DMS153 (cell line): ENCODE data around the gene GRIK4.

ENCODE experiments used
- DNase-seq: peaks from one replicate; lab custom pipeline; 2025; lab: John Stamatoyannopoulos, UW

The GRIK4 gene

DNA sequence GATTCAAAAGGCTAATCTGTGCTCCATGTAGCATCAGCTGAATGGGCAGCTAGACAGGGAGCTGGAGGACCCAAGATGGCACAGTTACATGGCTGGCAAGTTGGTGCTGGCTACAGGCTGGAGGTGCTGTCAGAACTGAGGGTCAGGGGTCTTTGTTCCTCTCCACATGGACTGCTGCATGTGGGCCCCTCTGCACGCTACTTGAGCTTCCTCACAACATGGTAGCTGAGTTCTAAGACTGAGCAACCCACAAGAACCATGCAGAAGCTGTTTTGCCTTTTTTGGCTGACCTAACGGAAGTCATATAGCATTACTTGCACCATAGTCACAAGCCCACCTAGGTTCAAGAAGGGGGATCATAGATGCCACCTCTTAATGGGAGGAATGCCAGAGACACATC lies 196.1 kb downstream of the GRIK4 start:
- no peak for DNase-seq

DNA sequence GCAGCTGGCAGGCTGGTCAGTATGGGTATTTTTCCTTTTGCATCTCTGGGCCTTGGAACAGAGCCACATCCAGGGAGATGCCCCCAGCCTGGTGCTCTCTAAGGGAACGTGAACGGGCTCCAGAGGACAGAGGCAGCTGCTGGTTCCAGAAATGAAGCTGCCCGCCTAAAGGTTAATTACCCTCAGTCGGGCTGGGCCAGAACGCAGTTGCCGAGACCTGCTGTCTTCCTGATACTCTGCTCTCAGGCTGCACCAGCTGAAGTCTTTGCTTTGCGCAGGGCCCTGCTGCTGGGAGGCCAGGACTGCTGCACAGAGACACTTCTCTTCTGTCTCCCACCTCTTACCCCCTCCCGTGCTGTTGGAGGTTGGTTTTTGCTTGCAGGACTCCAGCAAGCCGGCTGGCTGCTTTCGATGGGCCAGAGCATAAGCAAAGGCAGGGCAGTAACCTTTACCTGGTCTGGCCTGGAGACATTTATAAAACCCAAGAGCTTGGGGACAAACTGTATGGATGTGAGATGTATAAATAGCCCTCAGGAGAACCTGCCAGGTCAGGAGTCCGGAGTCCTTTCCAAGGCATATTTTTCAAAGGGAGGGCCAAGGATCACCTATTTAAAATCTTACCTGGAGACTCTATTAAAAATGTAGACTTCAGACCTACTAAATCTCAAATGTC lies 197.1 kb downstream of the GRIK4 start:
- DNase-seq: no peak

DNA sequence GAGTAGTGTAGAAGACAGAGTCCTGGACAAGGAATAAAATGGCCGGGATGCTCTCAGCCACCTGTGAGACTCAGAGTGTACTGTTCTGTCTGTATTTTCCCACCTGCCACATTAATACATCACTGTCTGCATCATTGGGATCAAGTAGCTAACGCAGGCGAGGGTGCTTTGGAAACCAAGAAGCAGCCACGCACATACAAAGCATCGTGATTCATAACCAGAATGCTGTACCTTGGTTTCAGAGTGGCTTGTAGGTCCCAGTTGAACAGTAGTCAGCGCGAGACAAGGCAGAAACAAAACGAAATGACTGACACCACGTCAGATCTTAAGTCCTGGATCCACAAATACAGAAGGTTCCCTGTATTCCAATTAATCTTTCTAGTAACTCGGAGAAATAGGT lies 198.3 kb downstream of the GRIK4 start:
- DNase-seq: no peak

DNA sequence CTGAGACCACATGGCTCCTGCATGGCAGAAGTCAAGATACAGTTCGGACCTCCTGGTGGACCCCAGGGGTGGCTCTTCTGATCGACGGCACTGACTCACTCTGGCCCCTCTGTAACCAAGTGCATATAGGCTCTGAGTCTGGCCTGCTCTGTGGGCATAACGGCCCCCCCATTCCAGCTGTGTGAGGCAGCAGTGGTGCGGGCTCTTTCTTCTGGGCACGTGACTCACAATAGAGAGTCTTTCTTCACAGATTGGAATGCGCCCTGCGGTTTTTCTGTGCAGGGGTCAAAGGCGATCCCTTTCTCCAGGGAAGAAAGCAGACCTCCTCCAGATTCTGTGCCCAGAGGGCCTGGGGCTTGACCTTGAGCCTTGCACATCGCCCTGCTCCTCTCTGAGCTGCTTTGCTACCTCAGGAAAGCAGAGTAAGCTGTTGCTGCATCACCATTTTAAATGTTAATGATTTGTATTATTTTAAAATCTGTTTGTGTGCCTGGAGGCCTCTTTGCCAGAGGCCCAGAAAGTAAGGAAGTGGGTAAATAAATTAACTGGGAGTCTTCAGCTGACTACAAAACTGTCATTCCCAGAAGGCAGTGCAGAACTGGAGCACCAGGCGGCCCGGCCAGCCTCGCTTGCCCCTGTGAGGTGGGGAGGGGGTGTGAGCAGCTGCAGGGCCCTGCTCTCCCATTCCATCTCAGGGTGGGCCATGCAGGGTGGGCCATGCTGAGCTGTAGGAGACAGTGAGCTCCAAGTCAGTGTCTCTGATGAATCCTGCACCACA lies 199.0 kb downstream of the GRIK4 start:
- DNase-seq: no peak

DNA sequence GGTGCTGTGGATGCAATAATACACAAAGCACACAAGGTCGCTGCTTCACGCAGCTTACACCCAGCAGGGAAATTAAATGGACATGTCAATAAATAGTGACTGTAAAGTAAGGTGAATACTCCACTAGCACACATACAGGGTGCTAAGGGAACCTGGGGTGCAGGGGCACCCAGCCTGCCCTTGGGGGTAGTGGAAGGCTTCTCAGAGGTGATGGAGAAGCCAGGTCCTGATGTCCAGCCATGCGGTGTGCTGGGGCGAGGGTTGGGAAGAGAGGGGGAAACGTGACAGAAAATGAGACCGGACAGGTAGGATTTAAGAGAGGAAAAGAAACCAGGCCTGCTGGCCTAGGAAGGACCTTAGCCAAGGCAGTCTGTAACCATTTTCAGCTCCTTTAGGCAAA lies 200.5 kb downstream of the GRIK4 start:
- no peak for DNase-seq

DNA sequence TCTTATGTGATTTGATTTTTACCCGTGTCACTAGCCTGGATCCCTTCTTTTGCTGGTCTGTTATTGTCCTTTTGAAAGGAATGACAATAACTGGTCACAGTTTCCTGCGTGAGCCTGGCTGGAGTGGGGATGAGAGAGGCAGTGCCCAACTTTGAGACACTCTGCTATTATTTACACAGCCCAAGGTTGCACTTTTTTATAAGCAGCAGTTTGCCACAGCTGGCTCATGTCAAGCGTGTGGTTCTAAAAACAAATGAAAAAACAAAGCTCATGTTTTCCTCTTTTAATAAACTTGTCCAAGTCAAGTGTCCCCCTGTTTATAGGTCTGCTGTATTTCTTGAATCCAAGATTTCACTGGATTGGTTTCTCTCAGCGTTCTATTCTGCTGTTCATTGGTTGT lies 201.3 kb downstream of the GRIK4 start:
- no peak for DNase-seq

DNA sequence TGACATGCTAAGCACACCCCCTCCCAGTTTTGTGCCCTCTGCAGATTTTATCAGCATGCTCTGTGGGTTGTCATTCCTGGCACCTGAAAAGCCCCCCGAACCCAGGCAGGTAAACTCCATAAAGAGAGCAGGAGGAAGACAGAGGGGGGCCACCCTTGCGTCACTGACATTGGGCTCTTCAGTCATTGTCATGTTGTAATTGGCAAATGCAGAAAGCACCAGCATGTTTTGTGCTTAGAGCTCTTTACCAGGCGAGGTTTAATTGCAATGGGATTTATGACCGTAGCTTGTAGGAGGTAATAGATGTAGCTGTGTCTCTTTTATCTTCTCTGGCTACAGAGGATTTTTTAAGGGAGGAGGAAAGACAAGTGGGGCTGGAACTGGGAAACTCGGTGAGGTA lies 201.7 kb downstream of the GRIK4 start:
- no peak for DNase-seq

DNA sequence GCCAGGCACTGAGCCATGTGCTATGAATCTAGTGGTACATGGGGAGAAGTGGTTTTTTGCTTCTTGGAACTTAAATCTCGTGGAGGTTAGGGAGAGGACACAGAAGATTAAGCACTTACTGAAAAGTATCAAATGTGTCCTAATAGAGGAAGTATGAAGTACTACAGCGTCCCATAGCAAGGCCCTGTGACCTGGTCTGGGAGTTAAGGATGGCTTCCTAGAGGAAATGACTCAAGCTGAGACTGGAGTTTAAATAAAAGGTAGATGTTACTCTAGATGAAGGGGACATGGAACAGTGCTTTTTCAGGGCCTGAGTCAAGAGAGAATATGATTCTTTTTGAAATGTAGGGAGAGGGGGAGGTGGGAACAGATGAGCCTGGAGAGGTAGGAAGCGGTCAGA lies 202.9 kb downstream of the GRIK4 start:
- DNase-seq: no peak

DNA sequence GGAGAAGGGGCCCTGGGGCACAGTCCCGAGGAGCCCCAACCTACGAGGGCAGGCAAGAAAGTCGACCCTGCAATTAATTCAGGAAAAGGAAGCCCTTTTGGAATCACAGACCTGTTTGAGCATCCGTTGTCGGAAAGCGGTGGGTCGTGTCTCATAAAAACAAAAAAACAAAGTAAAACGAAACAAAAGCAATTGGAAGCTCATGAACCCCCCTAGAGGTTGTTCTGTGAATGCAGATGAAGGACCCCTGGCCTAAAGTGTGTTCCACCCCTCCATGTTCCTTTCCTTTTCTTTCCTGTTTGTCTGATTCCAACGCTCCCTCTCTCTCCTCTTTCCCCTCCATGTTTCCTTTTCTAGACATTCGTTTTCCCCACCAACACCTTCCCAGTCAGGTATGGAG lies 203.7 kb downstream of the GRIK4 start:
- DNase-seq: no peak

DNA sequence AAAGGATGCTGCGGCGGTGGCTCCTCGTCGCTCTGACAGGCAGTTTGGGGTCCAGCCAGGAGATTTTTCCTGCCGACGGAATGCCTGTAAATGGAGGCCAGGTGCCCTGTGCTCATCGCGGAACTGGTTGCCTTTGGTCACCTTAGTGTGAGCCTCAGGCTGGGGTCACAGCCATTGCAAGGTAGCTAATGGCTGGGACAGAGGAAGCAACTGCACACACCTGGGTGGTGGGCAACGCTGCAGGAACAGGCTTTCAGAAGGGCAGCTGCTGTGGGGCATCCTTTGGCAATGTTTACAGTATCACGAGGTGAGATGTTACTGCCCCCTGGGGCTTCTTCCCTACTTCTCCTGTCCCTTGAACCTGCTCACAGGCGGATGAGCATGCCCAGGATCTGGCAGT lies 205.5 kb downstream of the GRIK4 start:
- DNase-seq: no peak

DNA sequence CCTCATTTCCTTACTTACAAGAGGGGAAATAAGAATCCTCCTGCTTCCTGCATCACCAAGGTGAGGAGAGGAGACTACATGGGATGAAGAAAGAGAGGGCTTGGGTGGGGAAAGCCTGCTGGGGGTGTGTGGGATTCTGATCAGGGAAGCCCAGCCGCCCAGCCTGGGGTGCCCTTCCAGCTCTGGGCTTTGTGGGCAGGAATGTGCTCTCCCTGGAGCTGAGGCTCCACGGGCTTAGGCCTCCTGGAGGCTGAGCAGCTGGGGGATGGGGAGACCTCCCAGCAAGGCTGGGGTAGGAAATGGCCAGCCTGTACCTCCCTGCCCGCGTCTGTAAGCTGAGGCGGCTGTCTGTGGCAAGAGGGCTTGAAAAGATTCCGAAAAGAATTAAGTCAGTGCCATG lies 206.1 kb downstream of the GRIK4 start:
- DNase-seq: no peak

DNA sequence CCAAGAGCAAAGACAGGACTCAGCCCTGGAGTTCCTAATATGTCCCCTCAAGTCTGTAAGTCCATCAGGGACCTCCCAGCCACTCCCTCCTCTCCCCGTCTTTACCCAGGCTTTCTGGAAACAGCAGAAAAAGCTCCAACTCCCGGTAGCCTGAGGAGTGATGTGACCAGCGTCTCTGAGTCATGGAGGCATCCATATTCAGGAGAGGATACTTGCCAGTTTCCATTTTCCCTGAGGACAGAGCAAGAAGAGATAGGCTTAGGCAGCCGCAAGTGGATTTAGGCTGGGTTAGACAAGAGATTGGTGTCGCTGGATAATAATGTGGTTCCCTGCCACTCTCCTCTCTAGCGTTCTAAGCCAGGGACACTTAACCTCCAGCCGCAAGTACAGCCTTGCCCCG lies 206.6 kb downstream of the GRIK4 start:
- no peak for DNase-seq

DNA sequence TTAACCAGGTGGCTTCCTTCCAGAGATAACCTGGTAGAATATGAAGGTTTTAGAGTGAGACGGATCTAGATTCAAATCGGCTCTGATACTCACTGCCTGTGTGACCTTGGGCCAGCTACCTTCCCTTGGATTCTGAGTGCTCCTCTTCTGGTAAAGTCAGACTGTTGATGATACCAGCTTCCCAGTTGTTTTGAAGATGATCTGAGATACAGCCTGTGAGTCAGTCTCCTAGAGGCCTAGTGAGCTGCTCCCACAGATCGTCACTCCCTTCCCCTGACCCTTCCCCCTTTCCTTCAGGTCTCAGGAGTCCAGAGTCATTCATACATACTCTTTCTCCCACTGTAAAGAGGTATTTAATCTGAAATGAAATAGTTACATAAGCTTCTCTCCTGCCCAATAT lies 207.8 kb downstream of the GRIK4 start:
- DNase-seq: no peak

DNA sequence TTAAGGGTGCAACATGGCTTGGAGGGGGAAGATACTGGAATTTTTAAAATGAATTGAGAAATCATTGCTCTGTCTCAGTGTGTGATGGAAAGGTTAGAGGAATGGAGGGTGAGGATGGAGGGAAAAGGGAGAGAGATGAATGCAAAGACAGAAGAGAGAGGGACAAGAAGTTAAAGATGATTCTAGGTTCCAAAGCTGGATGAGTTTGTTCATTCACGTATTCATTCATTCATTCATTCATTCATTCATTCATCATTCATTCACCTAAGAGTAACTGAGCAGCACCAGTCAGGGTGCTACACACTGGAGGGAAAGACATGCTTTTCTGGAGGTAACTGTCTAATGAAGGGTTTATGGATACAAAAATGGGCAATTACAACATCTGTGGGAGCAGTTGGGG lies 209.2 kb downstream of the GRIK4 start:
- no peak for DNase-seq

DNA sequence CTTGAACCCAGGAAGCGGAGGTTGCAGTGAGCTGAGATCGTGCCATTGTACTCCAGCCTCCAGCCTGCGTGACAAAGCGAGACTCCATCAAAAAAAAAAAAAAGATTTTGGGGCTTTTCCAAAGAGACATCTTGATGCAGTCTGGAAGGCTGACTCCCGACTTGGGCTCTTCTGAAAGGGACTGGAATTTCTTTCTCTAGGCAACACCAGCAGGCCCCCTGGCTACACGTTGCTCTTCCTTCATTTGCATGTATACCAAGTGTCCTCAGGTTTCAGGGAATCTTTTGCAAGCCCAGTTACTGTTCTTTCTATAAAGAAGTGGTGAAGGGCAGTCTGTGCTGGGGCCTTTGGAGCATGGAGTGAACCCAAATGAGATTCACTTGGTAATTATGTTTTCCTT lies 211.0 kb downstream of the GRIK4 start:
- no peak for DNase-seq

DNA sequence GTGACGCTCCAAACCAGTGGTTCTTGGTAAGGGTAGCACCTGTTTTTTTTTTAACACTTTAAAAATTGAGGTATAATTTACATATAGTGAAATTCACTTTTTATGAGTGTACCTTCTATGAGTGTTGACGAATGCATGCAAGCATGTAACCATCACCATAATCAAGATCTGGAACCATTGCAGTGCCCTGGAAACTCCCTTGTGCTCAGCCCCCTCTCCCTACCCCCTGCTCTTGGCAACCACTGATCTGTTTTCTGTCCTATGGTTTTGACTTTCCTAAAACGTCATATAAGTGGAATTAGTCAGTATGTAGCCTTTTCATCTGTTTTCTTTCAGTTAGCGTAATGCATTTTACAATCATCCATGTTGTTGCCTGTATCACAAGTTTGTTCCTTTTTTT lies 212.2 kb downstream of the GRIK4 start:
- DNase-seq: no peak

DNA sequence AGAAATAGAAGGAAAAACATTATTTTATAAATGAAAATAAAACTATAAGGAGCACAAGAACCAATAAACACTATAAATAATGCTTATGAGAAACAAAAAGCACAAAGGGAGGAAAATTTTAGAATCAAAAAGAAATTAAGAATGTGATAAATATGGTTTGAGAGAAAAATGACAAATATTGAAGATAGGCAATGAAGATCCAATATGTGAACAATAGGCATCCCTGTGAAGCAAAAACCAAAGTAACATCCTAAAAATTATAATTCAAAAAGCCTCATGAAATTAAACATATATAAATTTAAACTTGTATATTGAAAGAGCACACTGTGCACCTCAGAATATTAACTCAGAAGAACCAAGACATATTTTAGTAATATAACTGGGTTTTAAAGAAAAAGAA lies 216.2 kb downstream of the GRIK4 start:
- DNase-seq: no peak

DNA sequence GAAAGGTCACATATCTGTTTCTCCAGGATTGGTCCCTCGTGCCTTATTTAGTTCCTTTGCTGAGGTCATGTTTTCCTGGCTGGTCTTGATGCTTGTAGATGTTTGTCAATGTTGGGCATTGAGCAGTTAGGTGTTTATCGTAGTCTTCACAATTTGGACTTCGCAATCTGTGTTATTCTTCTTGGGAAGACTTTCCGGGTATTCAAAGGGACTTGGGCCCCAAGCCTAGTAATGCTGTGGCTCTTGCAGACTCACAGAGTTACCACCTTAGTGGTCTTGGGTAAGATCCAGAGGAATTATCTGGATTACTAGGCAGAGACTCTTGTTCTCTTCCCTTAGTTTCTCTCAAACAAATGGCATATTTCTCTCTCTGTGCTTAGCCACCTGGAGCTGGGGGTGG lies 223.5 kb downstream of the GRIK4 start:
- no peak for DNase-seq

DNA sequence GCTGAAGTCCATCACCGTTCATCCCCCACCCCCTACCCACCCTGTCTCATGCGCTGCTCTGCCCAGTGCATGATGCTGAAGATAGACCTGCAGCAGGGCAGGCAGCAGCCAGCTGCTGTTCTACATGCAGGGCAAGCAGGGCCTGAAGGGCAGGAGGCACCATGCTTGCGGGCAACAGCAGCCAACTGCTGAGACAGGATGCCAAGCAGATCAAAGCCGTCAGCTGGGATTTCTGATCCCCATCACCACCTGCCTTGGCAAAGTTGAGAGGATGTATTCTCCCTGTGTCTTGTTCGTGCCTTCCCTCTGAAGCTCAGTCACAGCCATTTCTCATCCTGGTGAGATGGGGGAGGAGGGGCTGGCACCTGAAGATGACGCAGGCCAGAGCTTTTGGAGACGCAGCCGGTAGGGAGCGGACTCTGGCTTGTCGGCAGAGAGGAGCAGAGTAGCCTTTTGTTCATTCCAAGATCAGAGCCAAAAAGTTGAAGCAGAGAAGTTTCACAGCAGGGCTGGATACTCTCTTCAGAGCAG lies 227.0 kb downstream of the GRIK4 start:
- DNase-seq: no peak

DNA sequence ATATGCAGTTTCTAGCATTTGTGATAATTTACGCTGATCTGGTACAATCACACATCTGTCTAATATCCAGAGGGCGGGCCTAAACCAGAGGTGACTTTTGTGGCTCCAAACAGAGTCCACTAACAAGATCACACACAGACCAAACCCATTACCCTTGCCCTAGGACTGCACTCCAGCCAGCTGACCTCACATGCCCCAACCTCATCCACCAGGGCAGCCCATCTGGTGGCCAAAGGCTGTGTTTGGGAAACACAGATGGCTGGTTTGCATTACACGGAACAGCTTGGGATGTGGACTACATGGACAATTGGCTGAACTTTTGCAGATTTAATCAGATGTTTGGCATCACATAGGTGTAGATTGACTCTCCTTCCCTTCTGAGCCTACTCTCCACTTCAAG lies 228.2 kb downstream of the GRIK4 start:
- no peak for DNase-seq

DNA sequence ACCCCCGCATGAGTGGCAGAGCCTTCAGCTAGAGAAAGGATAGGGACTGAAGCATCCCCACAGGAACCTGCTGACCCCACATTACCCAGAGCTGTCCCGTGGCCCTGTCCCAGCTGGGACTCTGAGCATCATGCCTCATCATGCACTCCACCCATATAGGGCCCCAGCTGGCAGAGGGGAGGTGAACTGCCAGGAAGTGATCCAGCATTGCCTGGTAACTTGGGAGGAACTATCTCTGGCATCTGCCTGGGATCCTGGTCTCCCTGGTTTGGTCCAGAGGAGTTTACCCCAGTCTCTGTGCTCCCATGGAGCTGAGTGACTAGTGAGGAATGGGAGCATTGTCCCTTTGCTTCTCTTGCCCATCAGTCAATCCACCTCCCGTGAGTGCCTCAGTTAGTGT lies 228.8 kb downstream of the GRIK4 start:
- DNase-seq: no peak

DNA sequence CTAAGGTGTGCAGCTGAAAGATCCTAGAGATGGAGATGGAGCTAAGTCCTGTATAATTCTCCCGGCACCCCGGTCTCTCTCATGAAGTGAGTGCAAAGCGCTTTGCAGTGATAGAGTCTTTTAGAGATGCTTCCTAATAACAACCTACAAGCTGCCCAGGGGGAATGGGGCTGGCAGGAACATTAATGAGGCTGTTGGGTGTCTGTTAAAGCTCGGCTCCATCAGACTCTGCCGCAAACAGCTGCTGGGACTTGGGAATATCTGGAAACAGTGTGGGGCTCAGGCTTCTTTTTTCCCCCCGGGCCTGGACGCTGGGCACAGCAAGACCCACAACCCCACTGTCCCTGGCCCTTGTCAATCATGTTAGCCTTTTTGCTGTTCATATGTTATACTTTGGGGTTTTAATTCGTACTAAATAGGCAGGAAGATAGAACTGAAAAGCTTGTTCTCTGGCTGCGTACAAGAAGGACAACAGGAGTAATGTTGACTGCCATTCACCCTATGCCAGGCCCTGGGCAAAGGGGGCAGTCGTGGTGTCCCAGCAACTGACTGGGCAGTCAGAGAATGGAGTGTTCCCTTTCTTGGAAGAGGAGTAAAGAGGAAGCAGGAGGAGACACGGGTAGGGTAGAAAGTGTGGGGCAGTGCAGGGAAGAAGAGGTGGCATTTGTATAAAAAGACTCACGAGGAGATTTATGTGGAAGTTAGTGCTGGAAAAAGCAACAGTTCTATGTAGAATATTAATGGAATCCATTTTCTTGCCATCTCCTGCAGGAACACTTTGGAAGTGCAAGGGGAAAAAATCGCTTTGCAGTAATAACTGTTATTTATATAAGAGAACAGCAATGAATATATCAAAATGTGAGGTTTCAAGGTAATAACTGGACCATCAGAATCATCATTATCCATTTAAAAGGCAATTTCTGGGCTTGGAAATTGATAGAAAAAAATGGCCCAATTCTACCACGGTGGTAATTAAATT lies 232.8 kb downstream of the GRIK4 start:
- no peak for DNase-seq

DNA sequence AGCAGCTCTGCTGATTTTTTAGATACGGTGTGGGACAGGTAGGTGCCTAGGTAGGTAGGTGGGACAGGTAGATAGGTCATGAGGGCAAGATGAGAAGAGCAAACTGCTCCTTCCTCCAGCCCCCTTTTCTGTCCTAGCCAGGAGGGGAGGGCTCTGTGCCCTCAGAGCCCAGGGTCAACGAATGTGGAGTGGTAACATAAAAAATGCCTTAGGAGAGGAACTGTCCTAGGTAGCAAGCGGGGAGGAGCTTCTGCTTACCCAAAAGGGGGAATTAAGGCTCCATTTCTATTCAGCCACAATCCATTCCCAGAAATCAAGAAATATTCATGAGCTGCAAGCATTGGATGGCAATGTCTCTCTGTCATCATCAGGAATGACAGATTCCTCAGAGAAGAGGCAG lies 234.8 kb downstream of the GRIK4 start:
- no peak for DNase-seq
